Activated CD8-positive, alpha-beta memory T cell treated with anti-CD3 and anti-CD28 coated beads for 48 hours (primary cell): ENCODE data around the gene IWS1.
"Not testable (repeated sequence)": the region's sequence is repeated elsewhere in the genome, so short reads cannot be mapped to it uniquely, and the experiment has no call there.

ENCODE experiments used
- DNase-seq, 3 experiments: peaks; one replicate each; pipeline ENCODE4 v3.0.0-alpha.2; 2020; ENCODE audit warnings: low read depth in 2 of 3, low spot score in 2 of 3

Gene IWS1

GRCh38 chr2:127526132-127527000 lies at the start of gene IWS1:
Gene IWS1 (minus strand): TSS chr2:127526489. CDS start chr2:127526208, 281 bp downstream.
- DNase-seq: peak; percentile 84 to 86 (median 85)

GRCh38 chr2:127575941-127576432 lies 49.7 kb upstream of the IWS1 start:
- DNase-seq: no peak

- no peak for DNase-seq
Observed at GRCh38 chr2:127575185-127575765, 49.0 kb upstream of the IWS1 start.

- DNase-seq: no peak
Observed at GRCh38 chr2:127574656-127575055, 48.4 kb upstream of the IWS1 start.

- no peak for DNase-seq
Observed at GRCh38 chr2:127573771-127574170, 47.5 kb upstream of the IWS1 start.

GRCh38 chr2:127573298-127573697 lies 47.0 kb upstream of the IWS1 start:
- no peak for DNase-seq

- no peak for DNase-seq
Observed at GRCh38 chr2:127572841-127573240, 46.6 kb upstream of the IWS1 start.

- DNase-seq: not testable (repeated sequence)
Observed at GRCh38 chr2:127572352-127572751, 46.1 kb upstream of the IWS1 start.

- DNase-seq: no peak
Observed at GRCh38 chr2:127570282-127571250, 44.3 kb upstream of the IWS1 start.

- DNase-seq: no peak
Observed at GRCh38 chr2:127569666-127570065, 43.4 kb upstream of the IWS1 start.

GRCh38 chr2:127568128-127568527 lies 41.8 kb upstream of the IWS1 start:
- DNase-seq: no peak

- no peak for DNase-seq
Observed at GRCh38 chr2:127567351-127567854, 41.1 kb upstream of the IWS1 start.

- no peak for DNase-seq
Observed at GRCh38 chr2:127566576-127566975, 40.3 kb upstream of the IWS1 start.

- DNase-seq: no peak
Observed at GRCh38 chr2:127566139-127566417, 39.8 kb upstream of the IWS1 start.

GRCh38 chr2:127565261-127566138 lies 39.2 kb upstream of the IWS1 start:
- DNase-seq: no peak

GRCh38 chr2:127564429-127565260 lies 38.4 kb upstream of the IWS1 start:
- no peak for DNase-seq

GRCh38 chr2:127563458-127564428 lies 37.5 kb upstream of the IWS1 start:
- no peak for DNase-seq

- no peak for DNase-seq
Observed at GRCh38 chr2:127562936-127563335, 36.6 kb upstream of the IWS1 start.
